H1 (cell line): ENCODE measurements around the gene ASAP2. TPM values are rescaled to one million over a fixed set of nuclear protein-coding genes. Genes with fewer than 3 reads are reported as not detected.

ENCODE experiments used
- CTCF ChIA-PET: fragments of 300-600 bp; sonication (Branson Sonifier 250); formaldehyde crosslinking; loops from one replicate; lab custom pipeline; 2021; ENCODE audit not compliant: partially characterized antibody; lab: Charles Lee
- POLR2A ChIA-PET: fragments of 300-600 bp; sonication (Branson Sonifier 250); formaldehyde crosslinking; loops from one replicate; lab custom pipeline; 2021; ENCODE audit warnings: inconsistent platforms; ENCODE audit not compliant: partially characterized antibody; lab: Charles Lee
- DNase-seq, 2 experiments: peaks; one replicate each; pipeline versions ENCODE4 v3.0.0 to v3.0.0-alpha.2; 2010 to 2022; ENCODE audit warnings: low spot score in 2 of 2, low read depth in 1 of 2, mixed read lengths in 1 of 2
- FAIRE-seq: peaks from 2 replicates; lab custom pipeline; 2011; peaks lifted over from hg19 to GRCh38; lab: Jason Lieb, UNC
- H2AFZ ChIP-seq: 2 replicates; pipeline ENCODE4 v1.8.1; 2012; ENCODE audit warnings: low read length, inconsistent platforms
- H2AK5ac ChIP-seq: 2 replicates; pipeline ENCODE4 v1.6.1; 2013; ENCODE audit warnings: low read depth, low read length
- H2BK120ac ChIP-seq: replicated peaks from 2 replicates; pipeline ENCODE3; 2013; ENCODE audit warnings: low read depth, low read length, inconsistent platforms
- H2BK12ac ChIP-seq: 2 replicates; pipeline ENCODE4 v1.6.1; 2013; ENCODE audit warnings: low read depth, low read length
- H2BK15ac ChIP-seq: 2 replicates; pipeline ENCODE4 v1.6.1; 2013; ENCODE audit warnings: low read length
- H2BK20ac ChIP-seq: 2 replicates; pipeline ENCODE4 v1.6.1; 2013; ENCODE audit warnings: low read length
- H2BK5ac ChIP-seq: 2 replicates; pipeline ENCODE4 v1.6.1; 2013; ENCODE audit warnings: low read depth, low read length
- H3K14ac ChIP-seq: 2 replicates; pipeline ENCODE4 v1.6.1; 2013; ENCODE audit warnings: inconsistent platforms; ENCODE audit not compliant: insufficient read length
- H3K18ac ChIP-seq: 2 replicates; pipeline ENCODE4 v1.6.1; 2013; ENCODE audit warnings: low read length; ENCODE audit errors: extremely low read depth
- H3K23ac ChIP-seq: 2 replicates; pipeline ENCODE4 v1.6.1; 2013; ENCODE audit warnings: inconsistent platforms; ENCODE audit not compliant: insufficient read length
- H3K23me2 ChIP-seq: 2 replicates; pipeline ENCODE4 v1.6.1; 2013; ENCODE audit warnings: low read depth, low read length
- H3K27ac ChIP-seq: 2 replicates; pipeline ENCODE4 v1.6.1; 2011; ENCODE audit warnings: low read depth, low read length, inconsistent platforms
- H3K27me3 ChIP-seq, 4 experiments: replicated peaks in 1 of 4; 1 replicate in 1 of 4; 2 replicates in 3 of 4; pipeline versions ENCODE4 v1.6.1 to v1.8.1; 2011 to 2013; ENCODE audit warnings: low read length in 3 of 4, mild to moderate bottlenecking in 3 of 4, inconsistent platforms in 2 of 4, mixed read lengths in 2 of 4, moderate library complexity in 1 of 4; ENCODE audit not compliant: control insufficient read depth in 3 of 4, insufficient read depth in 3 of 4; ENCODE audit errors: extremely low read depth in 1 of 4
- H3K36me3 ChIP-seq, 4 experiments: 2 replicates each; pipeline versions ENCODE4 v1.6.1 to v1.8.1; 2011 to 2013; ENCODE audit warnings: mild to moderate bottlenecking in 4 of 4, low read length in 3 of 4, moderate library complexity in 2 of 4, control low read depth in 1 of 4, inconsistent platforms in 1 of 4; ENCODE audit not compliant: insufficient read depth in 4 of 4, control insufficient read depth in 2 of 4
- H3K4ac ChIP-seq: replicated peaks from 2 replicates; pipeline ENCODE3; 2013; ENCODE audit warnings: low read length, low read depth, mixed read lengths, inconsistent platforms; ENCODE audit not compliant: insufficient read length
- H3K4me1 ChIP-seq, 4 experiments: replicated peaks in 1 of 4; 1 replicate in 1 of 4; 2 replicates in 3 of 4; pipeline versions ENCODE4 v1.6.1 to v1.8.1; 2011 to 2013; ENCODE audit warnings: low read length in 3 of 4, inconsistent platforms in 2 of 4, mixed read lengths in 1 of 4; ENCODE audit not compliant: insufficient read depth in 4 of 4, control insufficient read depth in 3 of 4
- H3K4me2 ChIP-seq, 2 experiments: 2 replicates each; pipeline versions ENCODE4 v1.6.1 to v1.8.1; 2011 to 2013; ENCODE audit warnings: low read depth in 2 of 2, low read length in 2 of 2, control low read depth in 1 of 2, inconsistent platforms in 1 of 2, mild to moderate bottlenecking in 1 of 2; ENCODE audit not compliant: insufficient read depth in 1 of 2
- H3K4me3 ChIP-seq, 4 experiments: fragments of 200-600, 300-600 bp in 1 of 4; sonication (generic), shearing (Covaris generic), sonication (Bioruptor Twin) in 1 of 4; 2 replicates each; pipeline versions ENCODE4 v1.5.1 to v1.8.1; 2011 to 2016; ENCODE audit warnings: low read length in 4 of 4, low read depth in 3 of 4, control low read depth in 2 of 4, inconsistent platforms in 2 of 4, mild to moderate bottlenecking in 2 of 4, mixed read lengths in 1 of 4, moderate library complexity in 1 of 4; ENCODE audit not compliant: insufficient read depth in 2 of 4; ENCODE audit errors: extremely low read depth in 1 of 4
- H3K56ac ChIP-seq: replicated peaks from 2 replicates; pipeline ENCODE3; 2013; ENCODE audit warnings: low read depth, mild to moderate bottlenecking, mixed read lengths, low read length, inconsistent platforms; ENCODE audit not compliant: insufficient read length
- H3K79me1 ChIP-seq: 2 replicates; pipeline ENCODE4 v1.6.1; 2013; ENCODE audit warnings: low read depth, low read length, control low read depth
- H3K79me2 ChIP-seq, 2 experiments: 2 replicates each; pipeline versions ENCODE4 v1.6.1 to v1.8.1; 2012 to 2013; ENCODE audit warnings: low read length in 2 of 2, mild to moderate bottlenecking in 2 of 2, inconsistent platforms in 1 of 2; ENCODE audit not compliant: insufficient read depth in 2 of 2, control insufficient read depth in 1 of 2
- H3K9ac ChIP-seq, 4 experiments: replicated peaks in 1 of 4; 1 replicate in 1 of 4; 2 replicates in 3 of 4; pipeline versions ENCODE4 v1.6.1 to v1.8.1; 2011 to 2013; ENCODE audit warnings: low read depth in 3 of 4, low read length in 3 of 4, control low read depth in 2 of 4, mild to moderate bottlenecking in 2 of 4, moderate library complexity in 2 of 4, inconsistent platforms in 1 of 4; ENCODE audit errors: extremely low read depth in 1 of 4
- H3K9me3 ChIP-seq, 2 experiments: 2 replicates each; pipeline versions ENCODE4 v1.6.1 to v1.8.1; 2012 to 2013; ENCODE audit warnings: mild to moderate bottlenecking in 2 of 2, moderate library complexity in 2 of 2, control low read depth in 1 of 2, inconsistent platforms in 1 of 2, low read depth in 1 of 2, low read length in 1 of 2, mixed read lengths in 1 of 2; ENCODE audit not compliant: insufficient read depth in 2 of 2
- H4K20me1 ChIP-seq, 2 experiments: replicated peaks in 1 of 2; 2 replicates each; pipeline versions ENCODE3 to v1.8.1; 2011 to 2013; ENCODE audit warnings: inconsistent platforms in 2 of 2, low read length in 2 of 2, mild to moderate bottlenecking in 1 of 2; ENCODE audit not compliant: insufficient read depth in 2 of 2, control insufficient read depth in 1 of 2
- H4K5ac ChIP-seq: 2 replicates; pipeline ENCODE4 v1.6.1; 2013; ENCODE audit warnings: low read length, low read depth, mixed read lengths, inconsistent platforms; ENCODE audit not compliant: insufficient read length
- H4K8ac ChIP-seq: 2 replicates; pipeline ENCODE4 v1.8.0; 2013; ENCODE audit warnings: mild to moderate bottlenecking, moderate library complexity, low read length, inconsistent platforms; ENCODE audit not compliant: insufficient read depth; ENCODE audit errors: extremely low read depth
- H4K91ac ChIP-seq: replicated peaks from 2 replicates; pipeline ENCODE3; 2013; ENCODE audit warnings: low read length, mixed read lengths, inconsistent platforms; ENCODE audit not compliant: insufficient read length
- CEBPB ChIP-seq: IDR thresholded peaks from 2 replicates; pipeline ENCODE4 v1.6.1; 2012; ENCODE audit warnings: low read depth, low read length
- EGR1 ChIP-seq: IDR thresholded peaks from 2 replicates; pipeline ENCODE4 v1.6.1; 2011; ENCODE audit warnings: low read depth, low read length, borderline replicate concordance
- HDAC6 ChIP-seq: IDR thresholded peaks from one replicate; pipeline ENCODE4 v1.7.1; 2012; ENCODE audit warnings: low read depth, mild to moderate bottlenecking, inconsistent platforms, low read length, moderate library complexity
- RAD21 ChIP-seq, 2 experiments: IDR thresholded peaks in 1 of 2; conservative IDR thresholded peaks in 1 of 2; 2 replicates each; pipeline ENCODE4 v1.6.1; 2011; ENCODE audit warnings: low read depth in 2 of 2, low read length in 2 of 2, improper control_type of control experiment in 1 of 2, inconsistent platforms in 1 of 2, mild to moderate bottlenecking in 1 of 2, moderate library complexity in 1 of 2
- SAP30 ChIP-seq: fragments of 300-600 bp; sonication (generic); IDR thresholded peaks from 2 replicates; pipeline ENCODE4 v1.7.1; 2012; ENCODE audit warnings: low read length, moderate library complexity, mild to moderate bottlenecking, inconsistent platforms; ENCODE audit not compliant: insufficient read depth, insufficient replicate concordance
- SIRT6 ChIP-seq: IDR thresholded peaks from one replicate; pipeline ENCODE4 v1.7.1; 2012; ENCODE audit warnings: low read length, inconsistent platforms
- SP1 ChIP-seq: IDR thresholded peaks from 2 replicates; pipeline ENCODE4 v1.6.1; 2011; ENCODE audit warnings: low read depth, low read length
- TAF7 ChIP-seq: optimal IDR thresholded peaks from 2 replicates; pipeline ENCODE3; 2011; ENCODE audit warnings: low read depth, mild to moderate bottlenecking, inconsistent platforms, low read length, moderate library complexity, borderline replicate concordance
- TCF12 ChIP-seq: IDR thresholded peaks from 2 replicates; pipeline ENCODE4 v1.6.1; 2011; ENCODE audit warnings: low read depth, mild to moderate bottlenecking, low read length
- WGBS, 2 experiments: shearing (Covaris generic) in 1 of 2; methylation state at CpG; one replicate each; pipeline versions ENCODE4 v1.1.6 to v1.1.7; 2013 to 2015; ENCODE audit warnings: low lambda C conversion rate in 2 of 2, mixed read lengths in 2 of 2, inconsistent platforms in 1 of 2, low coverage in 1 of 2, missing lambda C conversion rate in 1 of 2; ENCODE audit not compliant: insufficient replicate concordance in 2 of 2, insufficient coverage in 1 of 2, insufficient read length in 1 of 2; ENCODE audit errors: extremely low coverage in 1 of 2, missing lambda C conversion rate in 1 of 2; 5-methylcytosine and 5-hydroxymethylcytosine counted together
- polyA plus RNA-seq, 7 experiments: library from polyadenylated mRNA; depleted of rRNA in 3 of 7; stranded (reverse) in 5 of 7; unstranded in 2 of 7; fragments of >200 nt in 5 of 7; fragments of 200-250 nt in 2 of 7; gene quantifications; 1 replicate in 5 of 7; 2 replicates in 1 of 7; 4 replicates in 1 of 7; pipeline versions ENCODE4 v1.2.1 to v1.2.3, GENCODE V29; 2011 to 2013; ENCODE audit warnings: missing spikeins in 2 of 7, mixed read lengths in 2 of 7
- total RNA-seq: library from RNA; stranded (reverse); fragmentation: NEBNext Ultra II Directional; extraction: Animal tissue kit (Norgen Biotek cat#: 25700); gene quantifications from 2 replicates; pipeline ENCODE4 v1.2.1, GENCODE V29; 2021

ASAP2 gene
- total and polyA plus RNA-seq, 2 of the 8 experiments (the other 6 are each of a cell fraction or from before 2014, with no cell fraction given): 10.2 to 18.7 TPM

GRCh38 chr2:9239616-9240015 is 33.0 kb downstream of the ASAP2 start:
- Histone ChIP-seq H2BK120ac (no peak overlapping the region), H3K9me3 (no peaks in the 10 kb centered on the region), H3K4me2 (no peak overlapping the region), H2BK12ac (no peak overlapping the region), H3K79me1 (peaks cover 7% of the 10 kb centered on the region), H3K56ac (no peak overlapping the region), H4K8ac (no peak overlapping the region), H3K4me1 (peaks cover 3 to 4% (median 4%) of the 10 kb centered on the region in 4 experiments; a peak in 5 of 7 replicates), H3K9ac (no peak overlapping the region), H2AFZ (no peak overlapping the region), H3K23me2 (no peaks in the 10 kb centered on the region), H2BK15ac (no peak overlapping the region), H3K79me2 (peaks cover 0 to 64% of the 10 kb centered on the region in 2 experiments; a peak in 2 of 4 replicates), H3K27me3 (no peaks in the 10 kb centered on the region; a peak in 1 of 7 replicates), H3K36me3 (no peaks in the 10 kb centered on the region), H2BK5ac (no peak overlapping the region), H4K20me1 (peaks cover 2 to 3% of the 10 kb centered on the region in 2 experiments), H3K23ac (no peak overlapping the region), H2AK5ac (no peak overlapping the region), H4K91ac (no peak overlapping the region), H3K4ac (no peak overlapping the region), H3K14ac (no peak overlapping the region), H4K5ac (no peak overlapping the region), H3K27ac (no peak overlapping the region), H3K18ac (no peak overlapping the region), H3K4me3 (no peak overlapping the region), H2BK20ac (no peak overlapping the region)
- TF ChIP-seq HDAC6: no peak
- no peak for TF ChIP-seq TCF12
- TF ChIP-seq TAF7: no peak
- no peak for TF ChIP-seq SAP30
- no peak for TF ChIP-seq EGR1
- no peak for TF ChIP-seq CEBPB
- TF ChIP-seq SIRT6: no peak
- TF ChIP-seq SP1: no peak
- no peak for TF ChIP-seq RAD21 (IDR thresholded peaks at IDR 0.05 in 1 of 2, conservative IDR thresholded peaks at IDR 0.05 in 1 of 2; ENCODE audit: low read depth in 2 of 2, low read length in 2 of 2)
- POLR2A ChIA-PET: no interaction called here
- DNase-seq (no peak), FAIRE-seq (no peak)
- CTCF ChIA-PET: interaction anchor here (0.6 to 0.9 kb wide), 3 partner anchors 12 to 1577 kb away, joined by 3 to 4 read pairs (median 3); no protein-coding TSS in a partner anchor
- 86% methylated on average over 5 of the region's 5 CpGs; no CpG with 5 or more reads in 1 of the 2 experiments for WGBS, 2 experiments
